HEK293 (cell line): ENCODE measurements around the gene CPO.

ENCODE experiments used
- ATF2 ChIP-seq: fragments of 450-650 bp; formaldehyde crosslinking; IDR thresholded peaks from 2 replicates; pipeline ENCODE4 v1.5.1; 2016; ENCODE audit warnings: missing biosample characterization, missing genetic modification characterization, low read depth
- CTCF ChIP-seq: fragments of 450-650 bp; formaldehyde crosslinking; IDR thresholded peaks from 2 replicates; pipeline ENCODE4 v1.5.1; 2016; ENCODE audit warnings: missing biosample characterization, missing genetic modification characterization
- YY1 ChIP-seq: fragments of 450-650 bp; formaldehyde crosslinking; IDR thresholded peaks from 2 replicates; pipeline ENCODE4 v1.5.1; 2018; ENCODE audit warnings: missing biosample characterization, missing genetic modification characterization
- ZNF24 ChIP-seq: fragments of 450-650 bp; formaldehyde crosslinking; IDR thresholded peaks from 2 replicates; pipeline ENCODE4 v1.5.1; 2016; ENCODE audit warnings: missing biosample characterization, missing genetic modification characterization
- ZNF274 ChIP-seq, 2 experiments: fragments of 200-500 bp in 1 of 2; fragments of 450-650 bp in 1 of 2; sonication (Bioruptor generic) in 1 of 2; formaldehyde crosslinking in 1 of 2; IDR thresholded peaks; 2 replicates each; pipeline versions ENCODE4 v1.5.1 to v1.6.1; 2014 to 2016; ENCODE audit warnings: borderline replicate concordance in 1 of 2, inconsistent platforms in 1 of 2, low read length in 1 of 2, missing biosample characterization in 1 of 2, missing genetic modification characterization in 1 of 2
- ZNF629 ChIP-seq: fragments of 450-650 bp; formaldehyde crosslinking; IDR thresholded peaks from 2 replicates; pipeline ENCODE4 v1.5.1; 2017; ENCODE audit warnings: missing biosample characterization, missing genetic modification characterization
- TF ChIP-seq, protein P1 (sequence below): fragments of 450-650 bp; formaldehyde crosslinking; IDR thresholded peaks from 2 replicates; pipeline ENCODE4 v1.5.1; 2016; ENCODE audit warnings: missing biosample characterization, missing genetic modification characterization, borderline replicate concordance

DNA sequence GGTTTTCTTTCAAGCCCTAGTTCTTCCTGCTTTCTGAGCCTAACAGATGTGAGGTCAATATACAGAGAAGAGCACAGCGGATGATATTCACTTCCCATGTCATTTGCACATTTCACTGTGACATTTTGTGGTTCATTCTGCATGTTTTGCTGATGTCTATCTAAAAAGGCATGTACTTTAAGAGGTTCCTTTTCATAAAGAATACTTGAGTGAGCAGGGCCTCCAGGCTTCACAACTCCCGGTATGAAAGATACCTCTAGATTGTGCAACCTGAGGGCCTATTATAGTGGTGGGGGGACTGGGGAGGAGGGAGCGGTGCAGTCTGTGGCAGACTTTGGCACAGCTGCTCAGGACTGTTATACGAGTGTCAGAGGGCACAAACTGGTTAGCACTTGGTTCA, 54.6 kb downstream of the CPO start:
- TF ChIP-seq, protein P1, sequence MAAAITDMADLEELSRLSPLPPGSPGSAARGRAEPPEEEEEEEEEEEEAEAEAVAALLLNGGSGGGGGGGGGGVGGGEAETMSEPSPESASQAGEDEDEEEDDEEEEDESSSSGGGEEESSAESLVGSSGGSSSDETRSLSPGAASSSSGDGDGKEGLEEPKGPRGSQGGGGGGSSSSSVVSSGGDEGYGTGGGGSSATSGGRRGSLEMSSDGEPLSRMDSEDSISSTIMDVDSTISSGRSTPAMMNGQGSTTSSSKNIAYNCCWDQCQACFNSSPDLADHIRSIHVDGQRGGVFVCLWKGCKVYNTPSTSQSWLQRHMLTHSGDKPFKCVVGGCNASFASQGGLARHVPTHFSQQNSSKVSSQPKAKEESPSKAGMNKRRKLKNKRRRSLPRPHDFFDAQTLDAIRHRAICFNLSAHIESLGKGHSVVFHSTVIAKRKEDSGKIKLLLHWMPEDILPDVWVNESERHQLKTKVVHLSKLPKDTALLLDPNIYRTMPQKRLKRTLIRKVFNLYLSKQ (tag by site-specific recombination): no peak
- no peak for TF ChIP-seq CTCF (tag by site-specific recombination)
- no peak for TF ChIP-seq YY1 (tag by site-specific recombination)
- TF ChIP-seq ZNF274 (IDR thresholded peaks at IDR 0.05; ENCODE audit: low read length): no peak
- no peak for TF ChIP-seq ZNF274 (tag by site-specific recombination; IDR thresholded peaks at IDR 0.05; ENCODE audit: borderline replicate concordance)
- TF ChIP-seq ZNF24 (tag by site-specific recombination): no peak
- TF ChIP-seq ZNF629 (tag by site-specific recombination): no peak
- TF ChIP-seq ATF2 (tag by site-specific recombination): no peak
